ENCODE data around the gene LMO7.
A peak's percentile ranks its signal among the peaks of the same experiment; 100 is the strongest.

The LMO7 gene

GRCh38 chr13:75861786-75862185 lies 225.7 kb downstream of the LMO7 start:
- DNase-seq = no peak

- no peak for DNase-seq
Measured at GRCh38 chr13:75864718-75865117, 228.6 kb downstream of the LMO7 start.

GRCh38 chr13:75867379-75868117 lies 231.4 kb downstream of the LMO7 start:
- no peak for DNase-seq

GRCh38 chr13:75869981-75870380 lies 233.9 kb downstream of the LMO7 start:
- peak; percentile 35 for DNase-seq

- peak; percentile 23 for DNase-seq
Measured at GRCh38 chr13:75870397-75870903, 234.3 kb downstream of the LMO7 start.

- DNase-seq = no peak
Measured at GRCh38 chr13:75871059-75871458, 234.9 kb downstream of the LMO7 start.

- DNase-seq = no peak
Measured at GRCh38 chr13:75872980-75873379, 236.8 kb downstream of the LMO7 start.

GRCh38 chr13:75873494-75873893 lies 237.4 kb downstream of the LMO7 start:
- no peak for DNase-seq

- DNase-seq = peak; percentile 4
Measured at GRCh38 chr13:75875450-75875849, 239.3 kb downstream of the LMO7 start.

- DNase-seq = peak; percentile 75
Measured at GRCh38 chr13:75876142-75877050, 240.3 kb downstream of the LMO7 start.

GRCh38 chr13:75877071-75877470 lies 240.9 kb downstream of the LMO7 start:
- no peak for DNase-seq

GRCh38 chr13:75879656-75880055 lies 243.5 kb downstream of the LMO7 start:
- DNase-seq = no peak

- DNase-seq = no peak
Measured at GRCh38 chr13:75881109-75881775, 245.1 kb downstream of the LMO7 start.

- no peak for DNase-seq
Measured at GRCh38 chr13:75882261-75882660, 246.1 kb downstream of the LMO7 start.

GRCh38 chr13:75889427-75889826 lies 253.3 kb downstream of the LMO7 start:
- no peak for DNase-seq

GRCh38 chr13:75895168-75895567 lies 259.0 kb downstream of the LMO7 start:
- DNase-seq = no peak

- DNase-seq = no peak
Measured at GRCh38 chr13:75896271-75896670, 260.1 kb downstream of the LMO7 start.

GRCh38 chr13:75897386-75897785 lies 261.3 kb downstream of the LMO7 start:
- DNase-seq = no peak

GRCh38 chr13:75901501-75901900 lies 265.4 kb downstream of the LMO7 start:
- no peak for DNase-seq

- no peak for DNase-seq
Measured at GRCh38 chr13:75902166-75903104, 266.3 kb downstream of the LMO7 start.

GRCh38 chr13:75904012-75904411 lies 267.9 kb downstream of the LMO7 start:
- DNase-seq = no peak

GRCh38 chr13:75906315-75906714 lies 270.2 kb downstream of the LMO7 start:
- no peak for DNase-seq

Data from activated CD4-positive, alpha-beta T cell treated with anti-CD3 and anti-CD28 coated beads, Interleukin-2, Interleukin-6, amounts not matched to agents 100 ng/mL and 50 ng/mL, durations not matched to agents 16 hours and 8 hours (primary cell).